HFFc6 (cell line): ENCODE data around the gene CDH24. TPM values are rescaled to one million over a fixed set of nuclear protein-coding genes. Genes with fewer than 3 reads are reported as not detected.

ENCODE experiments used
- DNase-seq: peaks from one replicate; pipeline ENCODE4 v3.0.0-alpha.2; 2018
- H3K27ac Mint-ChIP-seq: 2 replicates; pipeline ENCODE4 v1.8.0; 2020; ENCODE audit warnings: mild to moderate bottlenecking, mixed read lengths
- H3K27me3 Mint-ChIP-seq: 2 replicates; pipeline ENCODE4 v1.8.0; 2021; ENCODE audit warnings: mild to moderate bottlenecking, moderate library complexity, mixed read lengths; ENCODE audit not compliant: insufficient read depth
- H3K36me3 Mint-ChIP-seq: 2 replicates; pipeline ENCODE4 v1.8.0; 2021; ENCODE audit warnings: low read depth, mixed read lengths
- H3K4me1 Mint-ChIP-seq: 2 replicates; pipeline ENCODE4 v1.8.0; 2020; ENCODE audit warnings: low read depth, mixed read lengths
- H3K4me3 Mint-ChIP-seq: 2 replicates; pipeline ENCODE4 v1.8.0; 2020; ENCODE audit warnings: mild to moderate bottlenecking, moderate library complexity, mixed read lengths
- H3K9me3 Mint-ChIP-seq: 2 replicates; pipeline ENCODE4 v1.8.0; 2020; ENCODE audit warnings: mild to moderate bottlenecking, mixed read lengths
- total RNA-seq, 6 experiments: library from RNA; stranded (reverse); fragmentation: NEBNext Ultra II Directional; extraction: Animal tissue kit (Norgen Biotek cat#: 25700); gene quantifications; 2 replicates in 1 of 6; 3 replicates in 5 of 6; pipeline ENCODE4 v1.2.3, GENCODE V29; 2021
- TF ChIP-seq, protein P1 (sequence below): fragments of 200-600 bp; sonication (generic); IDR thresholded peaks from 2 replicates; pipeline ENCODE4 v1.5.0; 2021; ENCODE audit warnings: antibody characterized with exemption, mild to moderate bottlenecking

The CDH24 gene
- total RNA-seq, 6 experiments from 2014 or later, result 6.4 to 11.2 (median 8.3) TPM

DNA sequence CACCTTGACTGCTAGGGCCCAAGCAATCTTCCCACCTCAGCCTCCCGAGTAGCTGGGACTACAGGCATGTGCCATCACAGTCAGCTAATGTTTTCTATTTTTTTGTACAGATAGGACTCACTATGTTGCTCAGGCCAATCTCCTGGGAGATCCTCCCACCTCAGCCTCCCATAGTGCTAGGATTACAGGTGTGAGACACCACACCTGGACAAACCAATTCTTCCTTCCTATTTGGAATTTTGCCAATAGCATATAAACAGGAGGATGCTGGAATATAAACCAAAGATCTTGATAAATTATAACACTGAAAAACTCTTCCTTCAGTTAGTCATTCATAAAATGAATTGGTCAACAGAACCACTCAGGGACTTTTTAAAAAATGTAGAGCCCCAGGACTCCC, 29.2 kb upstream of the CDH24 start:
- Mint-ChIP-seq H3K27ac (peak overlapping the region; percentile 35; the same call in 1 of the 2 replicates), H3K36me3 (peaks cover 32% of the 10 kb centered on the region), H3K27me3 (no peaks in the 10 kb centered on the region; the same call in 1 of the 2 replicates), H3K4me1 (peaks cover 40% of the 10 kb centered on the region), H3K9me3 (no peaks in the 10 kb centered on the region), H3K4me3 (no peak overlapping the region)
- no peak for DNase-seq
- TF ChIP-seq, protein P1, sequence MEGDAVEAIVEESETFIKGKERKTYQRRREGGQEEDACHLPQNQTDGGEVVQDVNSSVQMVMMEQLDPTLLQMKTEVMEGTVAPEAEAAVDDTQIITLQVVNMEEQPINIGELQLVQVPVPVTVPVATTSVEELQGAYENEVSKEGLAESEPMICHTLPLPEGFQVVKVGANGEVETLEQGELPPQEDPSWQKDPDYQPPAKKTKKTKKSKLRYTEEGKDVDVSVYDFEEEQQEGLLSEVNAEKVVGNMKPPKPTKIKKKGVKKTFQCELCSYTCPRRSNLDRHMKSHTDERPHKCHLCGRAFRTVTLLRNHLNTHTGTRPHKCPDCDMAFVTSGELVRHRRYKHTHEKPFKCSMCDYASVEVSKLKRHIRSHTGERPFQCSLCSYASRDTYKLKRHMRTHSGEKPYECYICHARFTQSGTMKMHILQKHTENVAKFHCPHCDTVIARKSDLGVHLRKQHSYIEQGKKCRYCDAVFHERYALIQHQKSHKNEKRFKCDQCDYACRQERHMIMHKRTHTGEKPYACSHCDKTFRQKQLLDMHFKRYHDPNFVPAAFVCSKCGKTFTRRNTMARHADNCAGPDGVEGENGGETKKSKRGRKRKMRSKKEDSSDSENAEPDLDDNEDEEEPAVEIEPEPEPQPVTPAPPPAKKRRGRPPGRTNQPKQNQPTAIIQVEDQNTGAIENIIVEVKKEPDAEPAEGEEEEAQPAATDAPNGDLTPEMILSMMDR, result no peak

DNA sequence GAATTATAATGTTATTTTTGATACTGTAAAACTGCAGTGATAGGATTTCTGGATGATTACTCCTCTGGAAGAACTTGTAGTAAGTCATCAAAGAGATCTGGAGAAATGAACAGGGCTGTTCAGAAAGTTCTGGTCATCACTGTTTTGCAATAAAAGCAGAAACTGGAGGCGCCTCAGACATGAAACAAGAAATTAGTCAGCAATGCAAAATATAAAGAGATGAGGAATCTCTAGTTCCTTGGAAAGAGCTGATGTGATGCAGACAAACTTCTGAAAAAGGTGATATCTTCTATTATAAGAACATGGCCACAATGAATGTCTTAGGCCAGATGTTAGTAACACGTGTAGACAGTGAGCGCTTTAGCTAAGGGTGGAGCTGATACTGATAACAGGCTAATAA, 28.1 kb upstream of the CDH24 start:
- peak; percentile 18 for DNase-seq
- Mint-ChIP-seq H3K27me3 (peaks cover 3% of the 10 kb centered on the region), H3K4me1 (peaks cover 48% of the 10 kb centered on the region), H3K27ac (peak overlapping the region; percentile 50), H3K9me3 (no peaks in the 10 kb centered on the region), H3K4me3 (no peak overlapping the region), H3K36me3 (peaks cover 40% of the 10 kb centered on the region)
- TF ChIP-seq, protein P1, result no peak

DNA sequence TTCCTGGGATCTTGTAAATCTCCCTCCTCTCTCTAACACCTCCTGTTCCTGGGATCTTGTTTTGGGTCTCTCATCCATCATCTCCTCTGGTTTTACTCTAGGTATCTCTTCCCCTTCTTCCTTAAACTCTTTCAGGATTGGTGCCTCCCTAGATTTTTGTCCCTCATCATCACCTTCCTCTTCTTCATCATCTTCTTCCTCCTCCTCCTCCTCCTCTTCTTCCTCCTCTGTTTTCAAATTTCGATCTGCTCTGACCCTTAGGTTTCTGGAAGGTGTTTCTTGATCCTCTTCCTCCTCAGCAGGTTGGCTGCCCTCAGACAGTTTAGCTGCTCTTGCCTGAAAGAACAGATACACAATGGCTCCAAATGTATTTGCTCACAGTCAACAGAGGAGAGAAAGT, 23.2 kb upstream of the CDH24 start:
- Mint-ChIP-seq H3K4me3 (peak overlapping the region; percentile 68), H3K36me3 (peaks cover 43% of the 10 kb centered on the region), H3K9me3 (no peaks in the 10 kb centered on the region), H3K27me3 (peaks cover 3% of the 10 kb centered on the region), H3K27ac (peak overlapping the region; percentile 92), H3K4me1 (peaks cover 55% of the 10 kb centered on the region)
- TF ChIP-seq, protein P1, result no peak
- no peak for DNase-seq

DNA sequence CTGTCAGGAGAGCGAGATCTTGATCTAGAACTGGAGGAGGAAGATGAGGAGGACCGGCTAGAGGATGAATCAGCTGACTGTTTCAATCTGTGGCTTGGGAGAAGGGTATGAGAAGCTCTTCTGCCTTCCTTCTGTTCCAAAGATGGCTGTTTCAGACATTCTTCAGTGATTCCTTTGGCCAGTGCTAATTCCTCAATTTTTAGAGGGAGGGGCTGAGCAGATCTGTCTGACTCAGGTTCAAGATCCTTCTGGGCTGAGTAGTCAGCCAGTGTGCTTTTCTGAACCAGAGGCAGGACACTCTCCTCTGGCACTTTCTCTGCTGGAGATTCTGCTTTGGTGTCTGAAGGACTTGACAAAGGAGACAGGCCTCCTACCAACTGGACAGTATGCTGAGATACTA, 22.4 kb upstream of the CDH24 start:
- H3K9me3 Mint-ChIP-seq, result no peaks in the 10 kb centered on the region
- TF ChIP-seq, protein P1, result no peak
- peak overlapping the region; percentile 92 for H3K27ac Mint-ChIP-seq
- DNase-seq, result peak; percentile 63
- H3K27me3 Mint-ChIP-seq, result peaks cover 3% of the 10 kb centered on the region
- H3K4me1 Mint-ChIP-seq, result peaks cover 51% of the 10 kb centered on the region
- peaks cover 44% of the 10 kb centered on the region for H3K36me3 Mint-ChIP-seq
- H3K4me3 Mint-ChIP-seq, result peak overlapping the region; percentile 68

DNA sequence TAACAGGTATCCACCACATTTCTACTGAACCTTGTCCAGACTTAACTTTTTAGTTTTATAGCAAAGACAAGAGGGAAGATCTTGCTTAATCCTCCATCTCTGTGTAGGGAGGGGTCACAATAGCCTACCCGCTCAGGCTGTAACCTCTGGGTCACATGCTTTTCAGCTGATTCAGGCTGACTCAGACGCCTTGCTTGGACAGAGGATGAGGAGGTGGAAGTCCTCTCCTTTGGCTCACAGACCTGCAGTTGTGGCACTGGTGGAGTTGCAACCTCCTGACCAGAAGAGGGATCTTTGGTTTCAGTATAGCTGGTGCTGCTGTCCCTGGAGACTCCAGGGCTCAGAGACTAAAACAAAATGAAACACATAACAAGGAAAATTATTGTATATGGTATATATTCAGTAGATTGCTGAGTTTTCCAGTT, 21.4 kb upstream of the CDH24 start:
- peaks cover 42% of the 10 kb centered on the region for H3K36me3 Mint-ChIP-seq
- peak overlapping the region; percentile 68 for H3K4me3 Mint-ChIP-seq
- peaks cover 51% of the 10 kb centered on the region for H3K4me1 Mint-ChIP-seq
- H3K9me3 Mint-ChIP-seq, result no peaks in the 10 kb centered on the region
- DNase-seq, result peak; percentile 98
- TF ChIP-seq, protein P1, result no peak; the same call in 1 of the 2 replicates
- H3K27ac Mint-ChIP-seq, result peak overlapping the region; percentile 92
- peaks cover 3% of the 10 kb centered on the region for H3K27me3 Mint-ChIP-seq

DNA sequence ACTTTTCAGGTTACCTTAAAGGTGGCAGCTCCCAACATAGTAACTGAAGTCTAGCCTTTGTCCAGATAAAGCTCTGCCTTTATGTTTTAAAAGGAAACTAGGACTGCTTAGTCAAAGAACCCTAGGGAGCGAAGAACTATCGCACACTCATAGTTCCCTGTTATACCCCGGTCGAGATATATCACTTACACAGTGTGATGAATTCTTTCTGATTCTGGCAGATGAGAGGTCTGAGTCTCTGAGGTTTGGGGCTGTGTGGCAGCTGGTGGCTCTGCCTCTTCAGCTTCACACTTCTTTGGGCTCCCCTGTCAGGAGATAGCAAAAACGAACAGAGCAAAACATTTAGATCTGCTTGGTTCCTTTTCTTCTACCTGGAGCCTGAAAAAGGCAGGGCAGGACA, 20.6 kb upstream of the CDH24 start:
- TF ChIP-seq, protein P1, result no peak
- Mint-ChIP-seq H3K36me3 (peaks cover 42% of the 10 kb centered on the region), H3K9me3 (no peaks in the 10 kb centered on the region), H3K4me1 (peaks cover 53% of the 10 kb centered on the region), H3K4me3 (peak overlapping the region; percentile 68; the same call in 1 of the 2 replicates), H3K27me3 (peaks cover 3% of the 10 kb centered on the region), H3K27ac (peak overlapping the region; percentile 92)
- DNase-seq, result no peak
